ENCODE measurements around the gene C11orf97.
"Not testable (repeated sequence)": the region's sequence is repeated elsewhere in the genome, so short reads cannot be mapped to it uniquely, and the experiment has no call there.

The C11orf97 gene

GRCh38 chr11:94558468-94558867 is 46.2 kb downstream of the C11orf97 start:
- DNase-seq, result no peak

GRCh38 chr11:94558932-94559331 is 46.7 kb downstream of the C11orf97 start:
- no peak for DNase-seq

- no peak for DNase-seq
Observed at GRCh38 chr11:94559361-94559760, 47.1 kb downstream of the C11orf97 start.

GRCh38 chr11:94560834-94561233 is 48.6 kb downstream of the C11orf97 start:
- DNase-seq, result no peak

- no peak for DNase-seq
Observed at GRCh38 chr11:94563176-94563847, 51.1 kb downstream of the C11orf97 start.

GRCh38 chr11:94563848-94564467 is 51.7 kb downstream of the C11orf97 start:
- DNase-seq, result no peak

GRCh38 chr11:94567181-94567670 is 55.0 kb downstream of the C11orf97 start, which contains the start of gene PIWIL4:
PIWIL4 (plus strand) TSS chr11:94567368; CDS start chr11:94567519, 151 bp downstream.
- DNase-seq, result no peak

- no peak for DNase-seq
Observed at GRCh38 chr11:94568200-94568599, 55.9 kb downstream of the C11orf97 start.

- DNase-seq, result no peak
Observed at GRCh38 chr11:94568717-94569116, 56.5 kb downstream of the C11orf97 start.

GRCh38 chr11:94572975-94573374 is 60.7 kb downstream of the C11orf97 start:
- DNase-seq, result not testable (repeated sequence)

- no peak for DNase-seq
Observed at GRCh38 chr11:94574193-94574961, 62.1 kb downstream of the C11orf97 start.

GRCh38 chr11:94576306-94576705 is 64.0 kb downstream of the C11orf97 start:
- no peak for DNase-seq

- no peak for DNase-seq
Observed at GRCh38 chr11:94577841-94578240, 65.6 kb downstream of the C11orf97 start.

Data from CD4-positive, alpha-beta T cell treated with Interleukin-17A for 1 hour (primary cell).